NOMO-1 treated with dmso at 0.1 percent for 144 hours (cell line): ENCODE measurements around the gene ADGRD1.

Experiments
- DNase-seq: peaks from one replicate; lab custom pipeline; 2025; ENCODE audit not compliant: unreplicated experiment; lab: John Stamatoyannopoulos, UW

The ADGRD1 gene

DNA sequence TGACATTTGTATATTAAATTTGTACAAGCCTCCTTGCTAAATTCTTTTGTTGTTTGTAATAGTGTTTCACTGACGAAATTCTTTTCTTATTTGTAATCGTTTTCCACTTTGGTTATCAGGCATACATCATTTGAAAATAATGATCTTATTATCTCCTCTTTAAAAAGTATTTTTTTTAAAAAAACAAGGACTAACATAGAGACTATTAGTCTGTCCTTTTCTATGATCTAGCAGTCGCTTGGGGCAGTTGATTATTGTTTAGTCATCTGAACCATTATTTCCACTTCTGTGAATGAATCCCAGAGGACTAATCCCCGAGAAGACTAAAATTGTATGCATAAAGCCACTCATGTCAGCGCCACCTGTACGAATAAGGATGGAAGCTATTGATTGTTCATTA lies 11.5 kb downstream of the ADGRD1 start:
- no peak for DNase-seq

DNA sequence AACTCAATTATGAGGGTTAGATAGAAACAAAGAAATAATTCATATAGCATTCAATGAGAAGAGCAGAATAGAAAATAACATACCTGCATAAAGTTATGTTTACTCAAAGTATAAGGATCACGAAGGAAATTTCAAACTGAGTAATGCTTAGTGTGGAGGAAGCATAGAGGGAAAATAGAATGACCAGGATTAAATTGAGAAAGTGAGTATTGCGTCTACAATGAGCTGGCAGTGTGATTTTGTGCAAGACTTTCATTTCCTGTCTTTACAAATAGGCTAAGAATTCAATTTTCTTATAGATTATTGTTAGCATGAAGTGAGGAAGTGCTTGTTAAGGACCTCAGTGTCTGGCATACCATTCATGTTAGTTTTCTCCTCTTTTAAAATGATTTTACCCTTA lies 12.0 kb downstream of the ADGRD1 start:
- peak; percentile 18 for DNase-seq

DNA sequence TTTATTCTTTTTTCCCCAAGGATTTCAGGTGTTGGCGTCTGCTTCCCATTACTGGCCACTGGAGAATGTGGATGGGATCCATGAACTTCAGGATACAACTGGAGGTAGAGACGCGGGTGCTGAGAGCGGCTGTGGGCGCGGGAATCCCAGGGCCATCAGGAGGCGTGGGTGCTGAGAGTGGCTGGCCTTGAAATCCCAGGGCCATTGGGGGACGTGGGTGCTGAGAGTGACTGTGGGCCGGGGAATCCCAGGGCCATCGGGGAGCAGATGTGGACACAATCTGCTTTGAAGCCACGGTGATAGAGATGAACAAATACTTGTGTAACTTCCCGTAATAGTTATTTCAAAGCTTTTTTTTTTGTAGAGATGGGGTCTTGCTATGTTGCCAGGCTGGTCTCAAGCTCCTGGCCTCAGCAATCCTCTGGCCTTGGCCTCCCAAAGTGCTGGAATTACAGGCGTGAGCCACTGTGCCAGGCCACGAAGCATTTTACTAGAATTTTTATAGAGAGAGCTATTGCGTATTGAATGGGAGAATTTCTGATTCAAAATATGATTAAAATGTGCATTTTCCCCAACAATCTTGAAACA lies 12.8 kb downstream of the ADGRD1 start:
- no peak for DNase-seq

DNA sequence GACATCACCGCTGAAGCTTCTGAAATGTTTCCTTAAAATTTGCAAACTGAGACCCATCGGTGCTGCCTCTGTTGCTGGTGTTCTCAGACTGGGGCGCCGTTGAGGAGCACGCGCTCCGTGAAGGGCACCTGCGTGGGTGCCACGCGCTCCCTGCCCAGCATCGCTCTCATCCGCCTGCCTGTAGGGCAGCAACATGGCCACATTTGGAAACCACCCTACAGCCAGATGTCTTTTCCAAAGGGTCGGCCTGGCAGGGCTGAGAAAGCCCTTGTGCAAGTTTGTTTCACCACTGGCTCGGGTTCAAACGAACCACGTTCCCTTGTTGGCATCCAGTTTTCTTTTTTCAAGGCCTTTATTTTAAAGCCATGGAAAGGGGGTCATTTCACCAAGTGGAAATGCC lies 13.9 kb downstream of the ADGRD1 start:
- no peak for DNase-seq

DNA sequence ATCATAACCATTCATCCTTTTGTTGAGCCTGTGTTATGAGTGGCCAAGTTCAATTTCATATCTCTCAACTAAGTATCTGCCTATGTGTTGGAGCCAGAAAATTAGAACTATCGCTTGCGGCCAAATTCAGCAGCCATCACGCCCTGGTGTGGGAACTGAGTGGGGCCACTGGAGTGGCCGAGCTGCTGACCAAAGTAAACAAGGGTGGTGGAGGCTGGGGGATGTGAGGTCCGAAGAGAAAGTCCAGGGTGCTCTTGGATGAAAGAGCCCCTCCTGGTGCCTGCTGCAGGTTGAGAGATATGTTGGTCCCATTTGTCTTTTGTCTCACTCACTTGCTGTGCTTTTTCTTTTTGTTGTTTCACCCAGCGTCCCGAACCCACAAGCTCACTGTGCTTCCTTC lies 14.9 kb downstream of the ADGRD1 start:
- no peak for DNase-seq

DNA sequence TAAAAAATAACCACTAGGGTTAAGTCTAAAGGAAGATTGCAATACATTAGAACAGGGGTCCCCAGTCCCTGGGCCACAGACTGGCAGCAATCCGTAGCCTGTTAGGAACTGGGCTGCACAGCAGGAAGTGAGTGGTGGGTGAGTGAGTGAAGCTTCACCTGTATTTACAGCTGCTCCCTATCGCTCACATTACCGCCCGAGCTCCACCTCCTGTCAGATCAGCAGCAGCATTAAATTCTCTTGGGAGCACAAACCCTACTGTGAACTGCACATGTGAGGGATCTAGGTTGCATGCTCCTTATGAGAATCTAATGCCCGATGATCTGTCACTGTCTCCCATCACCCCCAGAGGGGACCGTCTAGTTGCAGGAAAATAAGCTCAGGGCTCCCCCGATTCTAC lies 15.5 kb downstream of the ADGRD1 start:
- no peak for DNase-seq

DNA sequence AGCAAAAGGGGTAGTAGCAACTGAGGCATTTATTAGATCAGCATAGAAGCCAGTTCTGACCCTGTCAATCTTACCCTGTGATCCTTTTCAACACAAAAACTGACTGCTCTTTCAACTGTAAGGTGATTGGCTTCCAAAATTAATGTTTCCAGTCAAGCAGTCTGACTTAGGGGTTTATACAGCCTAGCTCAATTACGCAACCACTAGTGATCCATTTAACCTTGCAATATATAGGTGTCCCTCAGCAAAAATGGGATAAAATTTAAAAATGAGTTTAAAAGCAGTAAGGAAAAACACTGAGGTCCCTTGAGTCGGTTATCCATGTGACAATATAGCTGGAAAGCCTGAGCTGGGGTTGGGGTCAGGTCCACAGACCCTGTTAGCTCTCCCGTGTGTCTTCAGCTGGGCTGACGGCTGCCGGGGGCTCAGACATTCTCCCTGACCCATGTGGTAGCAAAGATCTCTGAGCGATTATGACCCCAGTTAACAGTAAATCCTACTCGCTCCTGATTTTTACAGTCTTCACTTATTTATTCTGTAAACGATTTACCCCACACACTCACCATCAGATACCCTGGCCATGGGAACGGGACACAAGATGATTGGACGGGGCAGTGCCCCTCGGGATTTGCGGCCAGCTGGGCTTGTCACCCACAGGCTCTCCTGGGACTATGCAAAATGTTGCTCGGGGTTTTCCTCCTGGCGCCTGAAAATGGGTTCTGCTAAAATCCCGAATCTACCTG lies 16.6 kb downstream of the ADGRD1 start:
- DNase-seq = no peak

DNA sequence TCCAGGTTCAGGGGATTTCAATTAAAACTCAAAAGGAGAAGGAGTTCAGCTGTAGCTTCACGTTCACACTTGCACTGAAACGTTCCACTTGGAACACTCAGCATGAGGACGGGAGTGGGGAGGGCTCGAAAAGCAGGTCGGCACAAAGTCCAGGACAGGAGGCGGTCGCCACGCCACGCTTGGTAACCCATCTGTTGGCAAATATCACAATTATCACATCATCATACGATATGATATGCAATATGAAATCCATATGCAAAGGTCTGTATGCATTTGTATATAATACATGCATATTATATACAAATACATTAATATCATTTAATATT lies 17.2 kb downstream of the ADGRD1 start:
- no peak for DNase-seq

DNA sequence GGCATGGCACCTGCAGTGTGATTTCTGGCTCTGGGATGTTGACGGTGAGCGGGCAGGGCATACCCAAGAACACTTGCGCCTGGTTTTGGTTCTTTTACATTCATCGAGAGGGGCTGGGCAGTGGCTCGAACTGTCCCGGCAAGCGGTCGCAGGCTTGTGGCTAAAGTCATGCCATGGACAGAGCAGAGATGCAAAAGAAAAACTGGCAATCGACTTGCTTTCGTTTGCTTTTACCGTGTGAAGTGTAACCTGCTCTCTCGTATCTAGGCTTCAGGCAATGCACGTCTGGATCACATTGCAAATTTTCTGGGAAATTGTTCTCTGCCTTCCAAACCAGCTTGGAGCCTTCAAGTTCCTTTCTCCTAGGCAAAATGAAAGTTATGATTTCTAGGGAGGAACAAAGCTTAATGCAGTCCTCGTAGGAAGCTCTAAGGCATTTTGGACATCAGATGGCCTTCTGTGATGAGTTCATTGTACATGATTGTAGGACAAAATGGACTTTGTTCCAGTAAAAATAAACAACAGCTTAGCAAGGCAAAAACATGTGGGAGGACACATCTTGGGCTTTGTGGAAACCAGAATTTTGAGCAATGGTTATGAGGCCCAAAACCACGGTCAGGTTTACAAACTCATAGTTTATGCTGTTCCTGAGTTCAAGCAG lies 18.3 kb downstream of the ADGRD1 start:
- no peak for DNase-seq

DNA sequence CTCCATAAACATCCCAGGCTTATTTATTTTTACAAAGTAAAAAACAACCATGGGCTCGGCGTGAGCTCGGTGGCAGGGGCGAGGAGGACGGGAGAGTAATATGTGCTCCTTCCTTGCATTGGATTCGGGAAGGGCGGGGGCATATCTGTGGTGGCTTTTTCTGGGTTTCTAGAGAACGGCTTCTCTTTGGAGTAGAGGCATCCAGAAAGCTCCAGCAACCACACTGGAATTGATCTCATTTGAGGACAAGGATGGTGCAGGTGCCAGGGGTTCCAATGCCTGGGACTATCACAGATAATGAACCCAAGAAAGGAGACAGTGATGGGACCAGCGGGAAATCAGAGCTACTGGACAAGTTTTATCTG lies 18.9 kb downstream of the ADGRD1 start:
- DNase-seq = no peak

DNA sequence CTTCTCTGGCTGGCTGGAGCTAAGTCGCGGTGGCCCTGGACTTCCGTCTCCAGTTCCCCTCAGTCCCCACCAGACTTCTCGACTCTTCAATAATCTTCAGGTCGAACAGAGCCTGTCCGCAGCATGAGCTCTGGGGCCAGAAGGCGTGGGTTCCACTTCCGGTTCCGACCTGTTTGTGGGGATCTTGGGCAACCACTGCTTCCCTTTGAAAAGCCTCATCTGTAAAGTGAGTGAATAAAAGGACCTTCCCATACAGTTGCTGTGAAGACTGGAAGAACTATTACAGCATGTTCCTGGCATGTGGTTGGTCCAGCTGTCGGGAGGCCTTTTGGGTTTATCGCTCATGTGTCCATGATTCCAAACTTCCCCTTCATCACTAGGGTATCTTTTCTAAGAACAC lies 19.4 kb downstream of the ADGRD1 start:
- DNase-seq = no peak

DNA sequence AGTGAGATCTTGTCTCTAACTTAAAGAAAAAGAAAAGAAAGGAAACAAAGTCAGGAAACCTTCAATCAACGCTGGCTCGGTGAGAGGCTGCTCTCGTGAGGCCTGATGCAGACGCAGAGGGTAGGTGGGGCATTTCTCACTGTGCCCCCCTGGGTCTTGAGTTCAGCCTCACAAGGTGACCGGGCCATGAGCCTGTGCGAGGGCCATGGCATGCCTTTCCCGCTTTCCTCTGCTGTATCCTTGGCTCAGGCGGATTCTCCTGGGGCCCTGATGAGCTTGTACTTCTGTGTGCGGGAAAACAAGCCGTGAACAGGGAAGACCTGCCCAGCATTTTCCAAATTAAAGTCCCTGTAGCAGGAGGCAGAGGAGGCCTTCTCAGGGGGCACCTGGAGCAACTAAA lies 20.2 kb downstream of the ADGRD1 start:
- DNase-seq = no peak

DNA sequence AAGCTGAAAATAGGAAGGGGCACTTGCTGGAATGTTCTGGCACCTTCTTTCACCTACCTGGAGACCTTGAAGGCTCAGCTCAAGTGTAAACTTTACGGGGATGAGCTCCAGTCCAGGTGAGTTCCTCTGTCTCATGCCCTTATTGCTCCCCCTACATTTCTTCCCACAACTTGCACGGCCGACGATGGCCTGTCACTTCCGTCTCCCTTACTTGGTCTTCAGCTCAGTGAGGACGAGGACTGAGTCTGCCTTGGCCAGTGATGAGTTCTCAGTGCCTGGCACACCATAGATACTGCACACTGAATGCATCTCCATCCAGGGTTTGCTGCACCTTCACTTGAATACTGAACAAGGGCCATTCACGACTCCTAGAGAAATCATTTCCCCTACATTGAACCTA lies 21.4 kb downstream of the ADGRD1 start:
- DNase-seq = no peak

DNA sequence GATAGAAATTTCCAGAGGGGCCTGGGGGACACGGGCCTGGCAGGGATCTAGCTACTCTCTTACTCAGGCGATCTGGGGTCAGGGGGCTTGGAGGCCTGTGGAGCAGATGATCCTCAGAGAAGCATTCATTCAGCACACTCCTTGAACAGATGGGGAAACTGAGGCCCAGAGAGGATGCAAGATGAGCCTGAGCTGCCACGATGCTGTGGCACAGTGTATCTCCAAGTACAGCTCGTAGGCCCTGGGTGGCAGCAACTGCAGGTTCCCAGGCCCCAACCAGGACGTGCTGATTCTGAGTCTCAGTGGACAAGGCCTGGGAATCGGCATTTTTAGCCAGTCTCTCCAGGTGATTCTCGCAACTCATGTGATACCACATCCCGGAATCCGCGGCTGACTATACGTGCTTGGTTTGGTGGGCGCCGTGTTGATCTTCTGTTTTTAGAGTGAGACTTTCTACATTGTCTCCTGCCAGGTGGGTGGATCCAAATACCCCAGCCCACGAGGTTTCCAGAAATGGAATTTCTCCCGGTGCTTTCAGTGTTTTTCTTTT lies 22.5 kb downstream of the ADGRD1 start:
- no peak for DNase-seq

DNA sequence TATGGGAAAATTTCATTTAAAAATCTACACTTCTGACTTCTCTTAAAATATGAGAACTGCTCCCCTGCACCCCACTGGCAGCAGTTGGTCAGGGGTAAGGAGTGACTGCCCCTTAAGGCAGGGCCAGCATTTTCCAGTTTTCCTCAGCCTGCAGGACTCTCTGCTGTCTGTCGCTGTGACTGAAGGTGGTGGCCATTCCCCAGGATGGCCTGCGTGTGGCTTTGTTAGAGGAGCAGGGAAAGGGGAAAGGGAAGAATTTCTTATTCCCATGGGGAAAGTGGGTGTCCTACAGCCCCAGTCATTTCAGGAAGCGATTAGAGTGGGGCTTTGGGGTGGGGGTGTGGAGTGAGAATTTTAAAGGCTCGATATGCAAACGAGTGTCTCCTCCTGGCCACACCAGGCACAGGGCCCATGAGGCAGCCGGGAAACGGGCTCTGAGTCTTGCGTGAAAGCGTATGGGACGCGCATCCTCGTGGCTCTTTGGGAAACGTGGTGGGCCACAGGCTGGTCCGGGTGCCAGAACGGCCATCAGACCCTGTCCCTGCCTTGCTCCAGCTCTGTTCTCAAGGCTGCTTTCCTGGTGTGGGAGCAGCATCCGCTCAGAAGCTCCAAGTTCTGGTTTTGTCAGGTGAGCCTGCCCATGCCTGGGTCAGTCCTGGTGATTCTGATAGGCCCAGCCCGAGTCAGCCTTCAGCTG lies 23.5 kb downstream of the ADGRD1 start:
- DNase-seq = no peak

DNA sequence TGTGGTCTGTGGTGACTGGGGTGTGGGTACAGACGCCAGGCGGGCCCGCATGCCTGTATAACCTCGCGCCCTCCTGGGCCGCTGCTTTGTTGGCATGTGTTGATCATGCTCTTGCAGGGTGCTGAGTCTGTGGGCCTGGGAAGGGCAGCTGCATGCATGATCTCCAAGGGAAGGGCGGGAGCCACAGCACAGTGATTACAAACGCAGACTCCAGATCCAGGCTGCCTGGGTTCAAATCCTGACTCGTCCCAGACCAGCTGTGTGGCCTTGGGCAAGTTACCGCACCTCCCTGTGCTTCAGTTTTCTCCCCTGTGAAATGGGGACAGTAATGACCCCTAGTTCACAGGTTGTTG lies 24.0 kb downstream of the ADGRD1 start:
- no peak for DNase-seq

DNA sequence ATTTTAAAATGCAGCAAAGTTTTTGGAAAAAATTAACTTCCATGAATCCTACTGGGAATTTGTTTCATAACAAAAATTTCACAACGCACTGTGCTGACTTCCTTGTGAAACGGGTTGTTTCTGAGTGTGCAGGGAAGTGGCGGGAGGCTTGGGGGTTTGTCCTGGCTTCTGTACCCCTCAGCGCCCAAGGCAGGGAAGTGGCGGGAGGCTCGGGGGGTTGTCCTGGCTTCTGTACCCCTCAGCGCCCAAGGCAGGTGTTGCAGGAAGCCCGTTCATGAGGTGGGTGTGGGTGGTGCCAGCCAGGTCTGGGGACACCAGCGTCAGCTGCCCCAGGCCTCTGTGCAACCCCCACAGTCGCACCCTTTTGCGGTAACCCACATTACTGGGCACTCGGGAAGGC lies 25.1 kb downstream of the ADGRD1 start:
- DNase-seq = no peak

DNA sequence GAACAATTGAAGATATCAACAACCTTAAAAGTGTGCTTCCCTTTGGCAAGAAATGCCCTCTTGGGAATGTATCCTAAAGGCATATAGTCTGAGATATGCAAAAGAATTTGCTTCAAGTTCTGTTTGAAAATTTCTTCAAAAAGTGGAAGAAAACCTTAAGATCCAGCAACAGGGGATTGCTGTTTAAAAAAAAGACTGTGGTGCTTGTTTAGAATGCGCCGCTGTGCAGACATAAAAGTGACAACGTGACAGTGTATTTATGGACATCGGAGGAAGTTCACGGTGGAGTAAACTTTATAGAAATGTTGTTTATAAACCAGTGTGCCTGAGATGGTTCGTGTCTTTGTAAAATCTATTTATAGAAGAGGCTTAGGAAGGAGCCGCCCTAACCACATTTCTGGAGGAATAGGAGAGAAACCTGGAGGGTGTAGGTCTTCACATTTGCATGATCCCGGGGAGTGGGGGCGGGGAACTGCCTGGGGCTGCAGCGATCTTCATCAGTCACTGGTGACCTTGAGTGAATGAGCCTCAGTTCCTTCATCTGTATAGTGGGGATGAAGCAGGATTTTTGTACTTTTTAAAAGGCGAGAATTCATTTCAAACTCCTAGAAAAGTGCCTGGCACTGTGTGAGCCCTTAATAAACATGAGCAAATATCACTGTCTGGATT lies 27.5 kb downstream of the ADGRD1 start:
- no peak for DNase-seq

DNA sequence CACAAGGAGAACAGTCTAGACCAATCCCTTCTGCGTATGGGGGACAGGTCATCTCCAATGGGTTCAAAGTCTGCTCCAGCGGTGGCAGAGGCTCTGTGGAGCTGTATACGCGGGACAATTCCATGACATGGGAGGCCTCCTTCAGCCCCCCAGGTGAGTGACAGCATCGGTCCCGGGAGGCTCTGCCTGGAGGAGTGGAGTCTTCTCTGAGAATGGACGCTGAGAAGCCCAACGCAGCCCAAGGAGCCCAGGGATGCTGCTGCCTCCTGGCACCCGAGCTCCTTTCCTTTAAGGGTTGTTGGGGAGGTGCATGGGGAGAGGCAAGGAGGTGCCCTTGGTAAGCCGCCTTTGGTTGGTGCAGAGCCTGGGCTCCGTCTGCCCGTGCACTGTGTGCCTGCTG lies 28.2 kb downstream of the ADGRD1 start:
- no peak for DNase-seq

DNA sequence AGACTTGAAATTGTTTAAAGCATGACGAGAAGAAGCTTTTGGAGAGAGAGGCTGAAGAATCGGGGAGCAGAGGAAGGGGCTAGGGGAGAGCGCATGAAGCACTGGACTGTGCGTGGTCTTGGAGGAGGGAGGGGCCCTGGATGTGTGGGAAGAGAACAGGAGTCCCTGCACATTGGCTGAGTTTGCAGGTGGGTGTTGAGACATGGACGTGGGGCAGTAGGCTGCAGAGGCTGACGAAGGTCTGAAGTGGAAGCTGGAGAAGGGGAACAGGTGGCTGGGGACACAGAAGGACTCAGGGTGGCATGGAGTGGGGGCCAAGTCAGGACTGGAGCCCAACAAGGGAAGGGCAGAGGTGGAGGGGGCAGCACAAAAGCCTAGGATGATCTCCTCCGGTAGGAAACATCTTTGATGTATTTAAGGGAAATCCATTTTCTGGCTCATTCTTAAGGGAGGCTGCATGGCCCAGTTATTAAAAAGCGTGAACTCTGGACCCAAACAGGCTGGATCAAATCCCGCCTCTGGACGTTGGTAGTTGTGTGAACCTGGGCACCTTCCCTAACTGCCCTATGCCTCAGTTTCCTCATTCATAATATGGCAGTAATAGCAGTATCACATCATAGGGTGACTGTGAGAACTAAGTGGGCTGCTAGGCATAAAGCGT lies 29.0 kb downstream of the ADGRD1 start:
- DNase-seq = no peak
